Type B pancreatic cell (in vitro differentiated cells): ENCODE data around the gene PLAC8. TPM values are rescaled to one million over a fixed set of nuclear protein-coding genes. Genes with fewer than 3 reads are reported as not detected.
"Not testable (repeated sequence)": the region's sequence is repeated elsewhere in the genome, so short reads cannot be mapped to it uniquely, and the experiment has no call there.

Source experiments
- DNase-seq: peaks from one replicate; pipeline ENCODE4 v3.0.0; 2021; ENCODE audit warnings: mixed read lengths; ENCODE audit not compliant: unreplicated experiment; ENCODE audit errors: extremely low spot score
- H3K27ac Mint-ChIP-seq: 2 replicates; pipeline ENCODE4 v1.8.0; 2021; ENCODE audit warnings: mild to moderate bottlenecking, mixed read lengths
- H3K27me3 Mint-ChIP-seq: 2 replicates; pipeline ENCODE4 v1.8.0; 2021; ENCODE audit warnings: mixed read lengths
- H3K36me3 Mint-ChIP-seq: 2 replicates; pipeline ENCODE4 v1.8.0; 2021; ENCODE audit warnings: mixed read lengths
- H3K4me1 Mint-ChIP-seq: one replicate; pipeline ENCODE4 v1.8.0; 2021; ENCODE audit warnings: mixed read lengths; ENCODE audit not compliant: unreplicated experiment
- H3K4me3 Mint-ChIP-seq: 2 replicates; pipeline ENCODE4 v1.8.0; 2021; ENCODE audit warnings: mild to moderate bottlenecking, mixed read lengths
- H3K9me3 Mint-ChIP-seq: 2 replicates; pipeline ENCODE4 v1.8.0; 2021; ENCODE audit warnings: mixed read lengths
- total RNA-seq: library from RNA; stranded (reverse); gene quantifications from 2 replicates; pipeline ENCODE4 v1.2.1, GENCODE V29; 2021; ENCODE audit warnings: low replicate concordance
- TF ChIP-seq, protein P1 (sequence below): fragments of 200-600 bp; sonication (generic); conservative IDR thresholded peaks from 2 replicates; pipeline ENCODE4 v1.5.0; 2021; ENCODE audit warnings: antibody characterized with exemption, mild to moderate bottlenecking

The PLAC8 gene
- total RNA-seq, 1 donor from 2014 or later = 38.4 TPM

- H3K27me3 Mint-ChIP-seq = no peaks in the 10 kb centered on the region
- H3K27ac Mint-ChIP-seq = no peak overlapping the region
- H3K4me3 Mint-ChIP-seq = no peak overlapping the region
- TF ChIP-seq, protein P1, sequence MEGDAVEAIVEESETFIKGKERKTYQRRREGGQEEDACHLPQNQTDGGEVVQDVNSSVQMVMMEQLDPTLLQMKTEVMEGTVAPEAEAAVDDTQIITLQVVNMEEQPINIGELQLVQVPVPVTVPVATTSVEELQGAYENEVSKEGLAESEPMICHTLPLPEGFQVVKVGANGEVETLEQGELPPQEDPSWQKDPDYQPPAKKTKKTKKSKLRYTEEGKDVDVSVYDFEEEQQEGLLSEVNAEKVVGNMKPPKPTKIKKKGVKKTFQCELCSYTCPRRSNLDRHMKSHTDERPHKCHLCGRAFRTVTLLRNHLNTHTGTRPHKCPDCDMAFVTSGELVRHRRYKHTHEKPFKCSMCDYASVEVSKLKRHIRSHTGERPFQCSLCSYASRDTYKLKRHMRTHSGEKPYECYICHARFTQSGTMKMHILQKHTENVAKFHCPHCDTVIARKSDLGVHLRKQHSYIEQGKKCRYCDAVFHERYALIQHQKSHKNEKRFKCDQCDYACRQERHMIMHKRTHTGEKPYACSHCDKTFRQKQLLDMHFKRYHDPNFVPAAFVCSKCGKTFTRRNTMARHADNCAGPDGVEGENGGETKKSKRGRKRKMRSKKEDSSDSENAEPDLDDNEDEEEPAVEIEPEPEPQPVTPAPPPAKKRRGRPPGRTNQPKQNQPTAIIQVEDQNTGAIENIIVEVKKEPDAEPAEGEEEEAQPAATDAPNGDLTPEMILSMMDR = no peak
- no peak for DNase-seq
- peaks cover 10% of the 10 kb centered on the region for H3K4me1 Mint-ChIP-seq
- H3K9me3 Mint-ChIP-seq = no peaks in the 10 kb centered on the region
- no peaks in the 10 kb centered on the region for H3K36me3 Mint-ChIP-seq
Observed at GRCh38 chr4:83089410-83090157, 24.9 kb downstream of the PLAC8 start.

GRCh38 chr4:83084956-83085355 is 29.6 kb downstream of the PLAC8 start:
- not testable (repeated sequence) for H3K9me3 Mint-ChIP-seq, DNase-seq, H3K36me3 Mint-ChIP-seq, H3K27ac Mint-ChIP-seq, H3K27me3 Mint-ChIP-seq, H3K4me1 Mint-ChIP-seq, H3K4me3 Mint-ChIP-seq

GRCh38 chr4:83083925-83084475 is 30.5 kb downstream of the PLAC8 start:
- Mint-ChIP-seq H3K27ac (no peak overlapping the region), H3K36me3 (no peaks in the 10 kb centered on the region), H3K4me3 (no peak overlapping the region), H3K9me3 (no peaks in the 10 kb centered on the region), H3K4me1 (no peaks in the 10 kb centered on the region), H3K27me3 (no peaks in the 10 kb centered on the region)
- no peak for DNase-seq
- TF ChIP-seq, protein P1 = no peak

- H3K9me3 Mint-ChIP-seq = no peaks in the 10 kb centered on the region
- no peaks in the 10 kb centered on the region for H3K27me3 Mint-ChIP-seq
- H3K4me3 Mint-ChIP-seq = no peak overlapping the region
- TF ChIP-seq, protein P1 = no peak
- no peak overlapping the region for H3K27ac Mint-ChIP-seq
- no peaks in the 10 kb centered on the region for H3K4me1 Mint-ChIP-seq
- H3K36me3 Mint-ChIP-seq = no peaks in the 10 kb centered on the region
- DNase-seq = no peak
Observed at GRCh38 chr4:83082777-83083176, 31.8 kb downstream of the PLAC8 start.

GRCh38 chr4:83080561-83080960 is 34.0 kb downstream of the PLAC8 start:
- Mint-ChIP-seq H3K36me3 (peaks cover 11% of the 10 kb centered on the region), H3K4me1 (peaks cover 4% of the 10 kb centered on the region), H3K27me3 (no peaks in the 10 kb centered on the region), H3K27ac (no peak overlapping the region), H3K4me3 (no peak overlapping the region), H3K9me3 (peaks cover 4% of the 10 kb centered on the region)
- TF ChIP-seq, protein P1 = no peak
- DNase-seq = no peak

GRCh38 chr4:83075311-83076095 is 39.0 kb downstream of the PLAC8 start:
- no peak for DNase-seq
- Mint-ChIP-seq H3K27me3 (no peaks in the 10 kb centered on the region), H3K4me1 (peaks cover 5% of the 10 kb centered on the region), H3K4me3 (no peak overlapping the region), H3K9me3 (peaks cover 4% of the 10 kb centered on the region), H3K27ac (peak overlapping the region; percentile 44), H3K36me3 (peaks cover 16% of the 10 kb centered on the region)
- TF ChIP-seq, protein P1 = no peak

DNA sequence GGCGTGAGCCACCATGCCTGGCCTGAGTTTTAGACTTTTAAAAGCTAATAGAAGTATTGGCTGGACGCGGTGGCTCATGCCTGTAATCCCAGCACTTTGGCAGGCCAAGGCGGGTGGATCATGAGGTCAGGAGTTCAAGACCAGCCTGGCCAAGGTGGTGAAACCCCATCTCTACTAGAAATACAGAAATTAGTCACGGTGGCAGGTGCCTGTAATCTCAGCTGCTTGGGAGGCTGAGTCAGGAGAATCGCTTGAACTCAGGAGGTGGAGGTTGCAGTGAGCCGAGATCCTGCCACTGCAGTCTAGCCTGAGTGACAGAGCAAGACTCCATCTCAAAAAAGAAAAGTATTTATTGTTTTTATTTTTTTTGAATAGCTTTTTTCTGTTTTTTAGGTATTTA is 39.7 kb downstream of the PLAC8 start:
- not testable (repeated sequence) for H3K27me3 Mint-ChIP-seq, H3K4me3 Mint-ChIP-seq, H3K4me1 Mint-ChIP-seq, H3K9me3 Mint-ChIP-seq, H3K27ac Mint-ChIP-seq, DNase-seq
- peaks cover 20% of the 10 kb centered on the region for H3K36me3 Mint-ChIP-seq
